H7 (cell line): Measurements from ENCODE around the gene DMBT1. TPM values are rescaled to one million over a fixed set of nuclear protein-coding genes. Genes with fewer than 3 reads are reported as not detected.
A peak's percentile ranks its signal among the peaks of the same experiment; 100 is the strongest.

Experiments used
- DNase-seq: peaks from one replicate; pipeline ENCODE4 v3.0.0; 2012
- H3K27me3 ChIP-seq: 2 replicates; pipeline ENCODE4 v1.6.0; 2011; ENCODE audit warnings: mild to moderate bottlenecking, low read length; ENCODE audit not compliant: control insufficient read depth, insufficient read depth
- H3K36me3 ChIP-seq: replicated peaks from 2 replicates; pipeline ENCODE4 v1.5.1; 2011; ENCODE audit warnings: low read length; ENCODE audit not compliant: control insufficient read depth, insufficient read depth
- H3K4me3 ChIP-seq: 2 replicates; pipeline ENCODE4 v1.5.1; 2011; ENCODE audit warnings: low read depth, mild to moderate bottlenecking, control low read depth, low read length, moderate library complexity; ENCODE audit not compliant: insufficient read depth
- total RNA-seq: library from RNA; depleted of rRNA; stranded (reverse); fragments of >200 nt; shearing (Covaris generic); gene quantifications from 2 replicates; pipeline ENCODE4 v1.2.3, GENCODE V29; 2014; rRNA removed

Gene DMBT1
- total RNA-seq, result 0.04 and 0.10 TPM in 2 replicates

DNA sequence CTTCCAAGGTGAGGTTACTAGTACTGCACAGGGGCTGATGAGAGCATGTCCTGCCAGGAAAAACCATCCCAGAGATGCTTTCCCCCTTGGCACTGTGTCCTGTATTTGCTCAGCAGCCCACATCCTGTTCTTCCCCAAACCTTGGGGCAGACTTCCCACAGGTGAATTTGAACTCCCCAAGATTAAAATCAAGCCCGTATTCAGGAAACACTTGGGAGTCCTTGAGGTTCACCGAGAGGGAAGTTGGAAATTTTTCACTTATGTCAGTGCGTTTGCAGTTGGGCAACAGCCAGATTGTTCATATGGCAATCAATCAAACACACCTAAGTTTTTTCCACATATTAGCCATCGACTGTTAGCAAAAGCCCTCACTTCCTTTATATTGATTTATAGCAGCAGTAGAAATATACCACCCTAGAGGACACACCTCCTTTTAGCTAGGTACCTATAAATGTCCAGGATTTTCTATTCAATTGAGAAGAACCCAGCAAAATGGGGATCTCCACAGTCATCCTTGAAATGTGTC lies at the start of gene DMBT1:
Gene DMBT1 (plus strand): TSS at position 476 of the 526 bp plus-strand sequence. CDS start 17 bp downstream, at position 493.
- DNase-seq, result no peak
- Histone ChIP-seq H3K27me3 (no peaks in the 10 kb centered on the region), H3K4me3 (no peak within 1 kb of the TSS), H3K36me3 (no peaks in the 10 kb centered on the region)

DNA sequence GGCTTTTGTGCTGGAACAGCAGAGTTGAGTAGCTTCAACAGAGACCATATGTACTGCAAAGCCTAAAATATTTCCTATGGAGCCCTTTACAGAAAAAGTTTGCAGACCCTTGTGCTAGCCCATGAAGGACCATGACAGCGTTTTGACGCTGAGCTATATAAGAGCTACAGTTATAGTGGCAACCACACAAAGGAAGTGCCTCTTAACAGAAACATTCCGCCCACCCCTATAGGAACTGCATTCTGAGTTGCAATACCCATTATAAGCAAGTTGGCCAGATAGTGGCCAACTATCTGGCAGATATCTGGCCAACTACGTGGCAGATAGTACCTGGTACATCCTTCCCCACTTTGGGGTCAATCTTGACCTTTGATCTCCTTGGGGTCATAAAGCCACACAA lies 47.5 kb upstream of the DMBT1 start:
- no peaks in the 10 kb centered on the region for H3K36me3 ChIP-seq
- DNase-seq, result no peak
- H3K4me3 ChIP-seq, result no peak overlapping the region
- H3K27me3 ChIP-seq, result no peaks in the 10 kb centered on the region

DNA sequence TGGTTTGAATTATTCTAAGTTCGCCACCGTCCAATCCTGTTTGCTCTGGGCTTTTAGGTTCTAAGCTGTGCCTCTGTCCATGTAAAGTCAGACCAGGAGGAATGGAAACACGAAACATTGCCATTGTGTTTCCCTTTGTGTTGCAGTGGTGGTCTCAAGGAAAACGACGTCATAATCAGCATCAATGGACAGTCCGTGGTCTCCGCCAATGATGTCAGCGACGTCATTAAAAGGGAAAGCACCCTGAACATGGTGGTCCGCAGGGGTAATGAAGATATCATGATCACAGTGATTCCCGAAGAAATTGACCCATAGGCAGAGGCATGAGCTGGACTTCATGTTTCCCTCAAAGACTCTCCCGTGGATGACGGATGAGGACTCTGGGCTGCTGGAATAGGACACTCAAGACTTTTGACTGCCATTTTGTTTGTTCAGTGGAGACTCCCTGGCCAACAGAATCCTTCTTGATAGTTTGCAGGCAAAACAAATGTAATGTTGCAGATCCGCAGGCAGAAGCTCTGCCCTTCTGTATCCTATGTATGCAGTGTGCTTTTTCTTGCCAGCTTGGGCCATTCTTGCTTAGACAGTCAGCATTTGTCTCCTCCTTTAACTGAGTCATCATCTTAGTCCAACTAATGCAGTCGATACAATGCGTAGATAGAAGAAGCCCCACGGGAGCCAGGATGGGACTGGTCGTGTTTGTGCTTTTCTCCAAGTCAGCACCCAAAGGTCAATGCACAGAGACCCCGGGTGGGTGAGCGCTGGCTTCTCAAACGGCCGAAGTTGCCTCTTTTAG lies 46.3 kb upstream of the DMBT1 start:
- no peak overlapping the region for H3K4me3 ChIP-seq
- DNase-seq, result no peak
- H3K27me3 ChIP-seq, result no peaks in the 10 kb centered on the region
- H3K36me3 ChIP-seq, result no peaks in the 10 kb centered on the region

DNA sequence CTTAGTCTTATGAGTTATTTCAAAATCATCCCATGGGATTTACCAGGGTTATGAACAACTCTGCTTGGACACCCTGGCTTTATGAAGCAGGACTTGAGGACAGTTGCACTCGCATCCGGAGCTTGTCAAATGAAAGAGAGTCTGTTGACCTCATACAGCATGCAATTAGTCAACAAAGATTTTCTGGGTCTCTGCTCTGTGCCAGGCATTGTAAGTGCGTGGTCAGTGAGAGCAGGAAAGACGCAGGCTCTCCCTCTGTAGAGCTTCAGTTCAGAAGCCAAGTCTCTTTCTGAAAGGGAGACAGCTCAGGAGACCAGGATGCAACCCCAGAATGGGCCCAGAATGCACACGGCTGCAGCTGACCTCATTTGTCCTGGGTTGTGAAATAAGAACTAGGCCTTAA lies 45.5 kb upstream of the DMBT1 start:
- DNase-seq, result no peak
- Histone ChIP-seq H3K4me3 (no peak overlapping the region), H3K36me3 (no peaks in the 10 kb centered on the region), H3K27me3 (no peaks in the 10 kb centered on the region)

DNA sequence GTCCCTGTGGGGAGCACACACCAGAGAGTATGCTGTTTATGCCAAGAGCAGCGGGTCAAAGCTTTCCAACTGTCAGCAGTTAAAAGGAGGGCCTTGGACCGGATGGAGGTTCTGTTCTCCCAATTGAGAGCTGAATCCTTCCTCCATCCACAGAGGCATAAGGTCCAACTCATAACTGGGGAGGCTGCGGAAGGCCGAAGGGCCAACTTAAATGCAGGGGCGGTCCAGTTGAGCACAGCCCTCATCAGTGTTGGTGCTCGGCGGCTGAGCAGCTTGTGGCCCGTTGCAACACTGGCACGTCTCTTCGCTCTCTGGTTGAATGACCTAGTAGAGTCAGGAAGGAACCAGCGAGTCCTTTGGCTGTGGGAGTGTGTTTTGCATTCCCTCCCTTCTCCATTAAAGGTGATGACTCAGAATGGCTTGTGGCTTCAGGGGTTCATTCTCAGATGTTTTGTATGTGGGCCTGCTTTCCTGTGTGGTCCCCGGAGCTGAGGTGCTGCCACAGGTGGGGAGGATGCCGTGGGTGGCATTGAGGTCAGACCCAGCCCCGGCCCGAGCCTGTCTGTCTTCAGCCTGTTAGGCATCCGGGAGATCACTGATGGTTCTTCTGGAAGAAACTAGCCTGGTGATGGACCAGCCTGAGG lies 44.8 kb upstream of the DMBT1 start:
- DNase-seq, result no peak

DNA sequence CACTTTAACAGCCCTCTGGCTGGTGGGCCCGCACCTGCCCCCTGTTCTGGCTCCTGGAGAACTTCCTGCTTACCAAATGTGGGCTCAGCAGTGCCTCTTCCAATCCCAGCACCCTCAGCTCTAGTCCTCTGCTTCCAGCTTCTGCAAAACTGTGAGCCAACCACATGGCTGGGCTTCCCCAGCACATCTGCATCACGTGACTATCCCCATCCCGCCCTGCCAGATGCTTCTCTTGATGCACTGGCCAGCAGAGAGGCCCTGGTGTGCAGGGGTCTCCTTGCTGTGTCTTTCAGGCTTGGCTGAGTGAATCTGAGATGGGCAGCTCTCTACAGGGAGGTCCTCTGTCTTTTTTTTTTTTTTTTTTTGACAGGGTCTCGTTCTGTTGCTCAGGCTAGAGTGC lies 43.8 kb upstream of the DMBT1 start:
- Histone ChIP-seq H3K36me3 (no peaks in the 10 kb centered on the region), H3K4me3 (no peak overlapping the region), H3K27me3 (no peaks in the 10 kb centered on the region)
- no peak for DNase-seq

More for the DNA sequence above, 44.8 kb upstream of the DMBT1 start:
- no peak overlapping the region for H3K4me3 ChIP-seq
- no peaks in the 10 kb centered on the region for H3K36me3 ChIP-seq
- no peaks in the 10 kb centered on the region for H3K27me3 ChIP-seq

DNA sequence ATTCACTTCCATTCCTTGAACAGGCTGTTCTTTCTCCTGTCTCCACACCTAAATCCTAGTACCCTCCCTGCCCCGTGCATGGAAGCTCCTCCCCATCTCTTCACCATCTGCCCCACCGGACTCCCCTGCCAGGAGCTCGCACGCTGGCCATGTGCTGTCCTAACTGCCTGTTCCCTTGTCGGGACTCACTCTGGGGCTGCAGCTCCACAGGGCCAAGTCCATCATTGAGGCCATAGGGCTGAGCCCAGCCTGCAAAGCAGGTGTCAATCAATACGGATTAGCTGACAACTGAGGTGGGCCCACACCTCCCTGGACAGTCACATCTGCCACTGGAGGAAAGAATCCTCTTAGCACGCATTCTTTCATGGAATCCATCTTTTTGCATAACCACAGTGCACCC lies 41.4 kb upstream of the DMBT1 start:
- Histone ChIP-seq H3K36me3 (no peaks in the 10 kb centered on the region), H3K4me3 (no peak overlapping the region), H3K27me3 (no peaks in the 10 kb centered on the region)
- DNase-seq, result no peak

DNA sequence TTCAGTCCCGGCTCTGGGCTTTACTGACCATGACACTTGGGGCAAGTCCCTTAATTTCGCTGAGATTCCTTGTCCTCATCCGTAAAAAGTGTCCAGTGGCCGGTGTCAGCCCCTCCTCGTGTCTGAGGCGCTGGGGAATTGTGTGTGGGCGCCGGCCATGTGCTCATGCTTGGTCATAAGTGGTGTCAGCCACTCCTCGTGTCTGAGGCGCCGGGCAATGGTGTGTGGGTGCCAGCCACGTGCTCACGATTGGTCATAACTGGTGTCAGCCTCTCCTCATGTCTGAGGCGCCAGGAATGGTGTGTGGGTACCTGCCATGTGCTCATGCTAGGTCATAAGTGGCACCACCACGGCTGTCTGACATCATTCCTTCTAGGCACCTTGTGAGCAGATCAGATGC lies 40.7 kb upstream of the DMBT1 start:
- Histone ChIP-seq H3K36me3 (no peaks in the 10 kb centered on the region), H3K4me3 (no peak overlapping the region), H3K27me3 (no peaks in the 10 kb centered on the region)
- DNase-seq, result no peak

DNA sequence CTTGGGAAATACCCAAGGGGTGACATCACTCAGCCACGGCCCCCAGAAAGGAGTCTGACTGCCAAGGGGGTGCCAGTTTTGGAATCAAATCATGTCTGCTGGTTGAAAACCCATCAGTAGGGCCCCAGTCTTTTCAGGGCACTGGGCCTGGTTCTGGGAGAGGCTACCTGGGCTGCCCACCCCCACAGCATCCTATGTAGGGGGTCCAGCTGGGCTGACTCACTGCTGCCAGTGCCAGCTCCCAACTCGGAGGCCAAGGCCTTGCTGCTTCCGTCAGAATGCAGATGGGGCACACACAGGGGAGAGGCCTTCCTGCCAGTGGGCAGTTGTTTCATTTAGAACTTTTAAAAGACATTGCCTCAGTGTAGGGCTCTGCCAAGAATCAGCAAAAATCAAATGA lies 39.5 kb upstream of the DMBT1 start:
- no peak overlapping the region for H3K4me3 ChIP-seq
- DNase-seq, result no peak
- H3K27me3 ChIP-seq, result no peaks in the 10 kb centered on the region
- H3K36me3 ChIP-seq, result no peaks in the 10 kb centered on the region

DNA sequence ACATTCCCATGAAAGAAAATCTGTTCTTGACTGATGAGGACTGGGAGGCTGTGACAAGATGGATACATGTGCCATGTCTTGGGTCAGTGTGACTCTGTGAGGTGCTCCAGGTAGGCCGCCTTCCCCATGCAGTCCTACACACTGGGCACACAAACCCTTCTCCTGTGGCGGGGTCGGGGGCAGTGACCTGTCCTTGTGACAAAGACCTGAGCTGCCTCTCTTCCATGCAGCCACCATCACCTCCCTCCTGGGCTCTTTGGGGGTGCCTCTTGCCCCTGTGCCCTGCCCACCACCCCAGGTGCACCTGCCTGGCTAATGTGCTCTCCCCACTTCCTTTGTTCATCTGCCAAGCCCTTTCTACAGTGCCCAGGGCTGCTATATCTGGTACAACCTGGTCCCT lies 35.7 kb upstream of the DMBT1 start:
- no peaks in the 10 kb centered on the region for H3K27me3 ChIP-seq
- no peaks in the 10 kb centered on the region for H3K36me3 ChIP-seq
- no peak overlapping the region for H3K4me3 ChIP-seq
- no peak for DNase-seq

DNA sequence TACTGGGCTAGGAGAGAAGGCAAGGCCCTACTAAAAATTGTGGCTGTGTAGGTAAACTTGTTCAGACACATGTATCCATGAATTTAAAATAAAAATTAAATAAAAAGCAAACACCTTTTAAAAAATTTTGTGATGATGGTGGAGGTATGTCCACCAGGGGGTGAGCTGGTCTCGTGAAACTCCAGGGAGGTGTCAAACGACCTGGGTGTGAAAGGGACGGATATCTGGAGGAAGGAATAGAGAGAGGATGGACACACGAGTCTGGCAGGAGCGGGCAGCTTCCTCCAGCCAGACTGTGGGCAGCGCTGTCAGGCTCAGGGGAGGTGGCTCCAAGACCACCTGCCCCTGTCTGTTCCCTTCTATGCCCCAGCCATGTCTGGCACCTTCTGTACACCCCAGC lies 34.8 kb upstream of the DMBT1 start:
- H3K27me3 ChIP-seq, result no peaks in the 10 kb centered on the region
- no peaks in the 10 kb centered on the region for H3K36me3 ChIP-seq
- H3K4me3 ChIP-seq, result no peak overlapping the region
- DNase-seq, result peak; percentile 72

DNA sequence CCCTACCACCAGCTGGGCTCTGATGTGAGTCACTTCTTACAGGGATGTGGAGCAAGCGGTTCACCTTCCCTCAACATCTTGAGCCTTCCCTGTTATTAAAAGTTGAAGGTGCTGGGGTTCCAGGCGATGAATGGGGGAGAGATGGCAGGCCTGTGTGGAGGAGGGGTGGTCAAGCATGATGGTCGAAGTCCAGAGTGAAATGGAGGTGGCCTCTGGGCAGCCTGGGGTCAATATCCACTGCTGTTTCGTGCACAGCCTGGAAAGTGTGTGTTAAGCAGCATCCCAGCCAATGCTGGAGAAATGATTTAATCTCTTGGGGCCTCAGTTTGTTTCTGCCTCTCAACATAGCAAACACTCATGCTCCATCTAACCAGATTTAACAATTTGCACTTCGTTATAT lies 33.7 kb upstream of the DMBT1 start:
- Histone ChIP-seq H3K36me3 (no peaks in the 10 kb centered on the region), H3K27me3 (no peaks in the 10 kb centered on the region), H3K4me3 (no peak overlapping the region)
- no peak for DNase-seq

DNA sequence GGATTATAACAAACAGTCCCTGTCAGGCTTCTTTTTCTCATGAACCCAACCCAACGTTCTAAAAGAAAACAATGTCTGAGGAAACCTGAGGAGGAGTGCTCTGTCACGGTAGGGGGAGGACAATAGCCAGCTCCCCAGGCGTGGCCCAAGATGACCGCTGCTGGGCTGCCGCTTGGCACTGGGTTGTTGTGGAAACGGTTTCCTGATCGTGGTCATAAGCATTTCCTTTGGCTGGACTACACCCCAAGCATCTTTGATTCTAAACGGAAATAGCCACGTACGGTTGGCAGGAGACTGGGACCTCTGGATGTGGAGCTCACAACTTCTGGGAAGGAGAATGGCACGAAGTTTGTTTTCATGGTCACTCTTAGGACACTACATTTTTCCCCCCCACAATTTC lies 30.4 kb upstream of the DMBT1 start:
- no peak overlapping the region for H3K4me3 ChIP-seq
- no peak for DNase-seq
- H3K27me3 ChIP-seq, result no peaks in the 10 kb centered on the region
- H3K36me3 ChIP-seq, result no peaks in the 10 kb centered on the region

DNA sequence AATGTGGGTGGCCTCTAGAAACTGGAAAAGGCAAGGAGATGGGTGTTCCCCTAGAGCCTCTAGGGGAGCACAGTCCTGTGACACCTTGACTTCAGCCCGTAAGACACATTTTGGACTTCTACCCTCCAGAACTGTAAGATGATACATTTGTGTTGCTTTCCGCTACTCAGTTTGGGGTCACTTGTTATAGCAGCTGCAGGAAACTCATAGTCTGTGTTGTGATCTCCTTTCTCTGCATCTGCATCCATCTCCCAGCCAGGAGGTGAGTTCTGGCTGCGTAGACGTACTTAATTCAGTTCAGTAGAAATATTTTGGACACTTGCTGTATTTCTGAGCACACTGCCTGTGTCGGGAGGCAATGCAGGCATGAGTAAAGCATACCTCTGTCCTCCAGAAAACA lies 29.3 kb upstream of the DMBT1 start:
- Histone ChIP-seq H3K27me3 (no peaks in the 10 kb centered on the region), H3K36me3 (no peaks in the 10 kb centered on the region), H3K4me3 (no peak overlapping the region)
- DNase-seq, result no peak

DNA sequence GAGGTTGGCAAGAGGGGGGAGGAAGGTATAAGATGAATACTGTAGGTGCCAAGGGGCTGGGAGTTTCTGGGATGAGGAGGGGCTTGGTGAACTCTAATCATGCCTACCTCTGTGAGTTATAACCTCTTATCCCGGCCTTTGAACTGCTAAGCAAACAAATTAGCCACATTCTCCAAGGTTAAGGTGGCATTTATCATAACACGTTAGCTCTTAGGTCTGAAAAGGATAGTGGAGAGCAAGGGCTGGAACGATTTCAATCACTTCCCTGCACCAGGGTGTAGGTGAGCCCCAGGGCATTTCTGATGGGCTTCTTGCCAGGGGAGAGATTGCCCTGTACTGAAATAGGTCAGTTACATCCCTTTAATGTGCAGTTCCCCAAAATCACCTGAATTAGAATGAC lies 28.6 kb upstream of the DMBT1 start:
- no peak for DNase-seq
- Histone ChIP-seq H3K27me3 (no peaks in the 10 kb centered on the region), H3K4me3 (no peak overlapping the region), H3K36me3 (no peaks in the 10 kb centered on the region)
